ENCODE measurements around the gene PTGER3. TPM values are rescaled to one million over a fixed set of nuclear protein-coding genes. Genes with fewer than 3 reads are reported as not detected.
A peak's percentile ranks its signal among the peaks of the same experiment; 100 is the strongest.

Gene PTGER3
- 22.1 TPM for total RNA-seq

GRCh38 chr1:71047635-71048607 lies at the start of gene PTGER3:
PTGER3 (minus strand) TSS chr1:71047816; CDS start chr1:71047577, 239 bp downstream.

GRCh38 chr1:71080739-71081696 lies 33.4 kb upstream of the PTGER3 start, which contains the start of gene ZRANB2:
ZRANB2 (minus strand) TSS chr1:71081035; CDS start chr1:71080995, 40 bp downstream.

Small RNA genes within 50 kb of the gene (small RNA-seq; reads per million reads assigned to genes)
- 749 reads per million, percentile 98 among the genes with 10 or more reads in this experiment for gene MIR186

Other genes with a start within 250 kb of the PTGER3 start
- 94.1 TPM for gene ZRANB2, start 33.2 kb upstream of the PTGER3 start, total RNA-seq

Data from diencephalon (tissue), 1 donor.